ENCODE results near the gene KREMEN1. TPM values are rescaled to one million over a fixed set of nuclear protein-coding genes. Genes with fewer than 3 reads are reported as not detected.

Gene KREMEN1
- total and polyA plus RNA-seq, 2 of the 4 experiments (the other 2 are of a cell fraction) = 2.9 to 4.6 TPM

- Histone ChIP-seq H2AK9ac (replicated peaks; ENCODE audit: low read depth, low read length, poor library complexity) (no peak overlapping the region), H2BK20ac (ENCODE audit: low read depth, low read length) (no peak overlapping the region), H3K79me1 (ENCODE audit: low read depth in 1 of 2, low read length in 2 of 2) (no peaks in the 10 kb centered on the region), H3K4me1 (ENCODE audit: control insufficient read depth, insufficient read depth, low read length) (no peaks in the 10 kb centered on the region), H3K23ac (ENCODE audit: low read depth, low read length) (no peak overlapping the region), H4K91ac (ENCODE audit: insufficient read depth, low read depth, low read length) (no peak overlapping the region), H3K36me3 (ENCODE audit: control insufficient read depth, insufficient read depth, low read length) (no peaks in the 10 kb centered on the region), H2BK5ac (ENCODE audit: low read depth, low read length, poor library complexity, severe bottlenecking) (no peak overlapping the region), H3K4ac (ENCODE audit: low read depth, low read length) (no peak overlapping the region), H3K27ac (ENCODE audit: insufficient read depth, low read length) (no peak overlapping the region), H4K8ac (ENCODE audit: low read depth in 2 of 2, low read length in 2 of 2) (no peak overlapping the region), H2BK15ac (ENCODE audit: low read depth, low read length) (no peak overlapping the region), H3K56ac (ENCODE audit: extremely low read depth, insufficient read depth, low read length) (no peak overlapping the region), H3K4me3 (ENCODE audit: insufficient read depth, low read depth, low read length) (no peak overlapping the region), H3K9me1 (ENCODE audit: insufficient read depth, low read length) (no peaks in the 10 kb centered on the region), H3K27me3 (ENCODE audit: control insufficient read depth, insufficient read depth, low read length) (peaks cover 9% of the 10 kb centered on the region), H3K9me3 (ENCODE audit: control insufficient read depth, insufficient read depth, low read length) (peaks cover 2% of the 10 kb centered on the region; the same call in 1 of the 2 replicates), H3K4me2 (ENCODE audit: low read depth, low read length) (no peak overlapping the region), H3K14ac (replicated peaks; ENCODE audit: low read depth, low read length) (no peak overlapping the region), H2AK5ac (ENCODE audit: low read depth, low read length) (no peak overlapping the region), H4K5ac (ENCODE audit: low read depth, low read length) (no peak overlapping the region), H2AFZ (replicated peaks; ENCODE audit: low read length, poor library complexity) (no peak overlapping the region), H3K9ac (ENCODE audit: low read depth, low read length) (no peak overlapping the region), H4K20me1 (ENCODE audit: insufficient read depth, low read length) (no peaks in the 10 kb centered on the region), H2BK120ac (ENCODE audit: low read depth, low read length) (no peak overlapping the region), H3K18ac (ENCODE audit: low read depth, low read length) (no peak overlapping the region)
- WGBS, 2 experiments (ENCODE audit: extremely low coverage in 2 of 2, insufficient read length in 1 of 2) = 75% methylated on average over 6 of the region's 12 CpGs; no CpG with 5 or more reads in 1 of the 2 experiments
- in situ Hi-C loops (cut with MboI; ENCODE audit: low sequenced_read_pairs) (no loop called here), dilution Hi-C loops (cut with HindIII; ENCODE audit: low sequenced_read_pairs, unreplicated experiment) (no loop called here), intact Hi-C loops (cut with micrococcal nuclease) (no loop called here)
- ATAC-seq (ENCODE audit: low read depth) (no peak; the same call in 1 of the 2 replicates), DNase-seq (no peak)
- TF ChIP-seq BHLHE40 (IDR thresholded peaks at IDR 0.05; ENCODE audit: low read depth, low read length) (no peak), MAZ (IDR thresholded peaks at IDR 0.05; ENCODE audit: borderline replicate concordance, low read depth, low read length) (no peak), RCOR1 (IDR thresholded peaks at IDR 0.05; ENCODE audit: insufficient replicate concordance, low read length) (no peak), MXI1 (IDR thresholded peaks at IDR 0.05; ENCODE audit: borderline replicate concordance, low read depth, low read length) (no peak), MAFK (IDR thresholded peaks at IDR 0.05; ENCODE audit: low read depth, low read length) (no peak)
- TF ChIP-seq, protein P1, sequence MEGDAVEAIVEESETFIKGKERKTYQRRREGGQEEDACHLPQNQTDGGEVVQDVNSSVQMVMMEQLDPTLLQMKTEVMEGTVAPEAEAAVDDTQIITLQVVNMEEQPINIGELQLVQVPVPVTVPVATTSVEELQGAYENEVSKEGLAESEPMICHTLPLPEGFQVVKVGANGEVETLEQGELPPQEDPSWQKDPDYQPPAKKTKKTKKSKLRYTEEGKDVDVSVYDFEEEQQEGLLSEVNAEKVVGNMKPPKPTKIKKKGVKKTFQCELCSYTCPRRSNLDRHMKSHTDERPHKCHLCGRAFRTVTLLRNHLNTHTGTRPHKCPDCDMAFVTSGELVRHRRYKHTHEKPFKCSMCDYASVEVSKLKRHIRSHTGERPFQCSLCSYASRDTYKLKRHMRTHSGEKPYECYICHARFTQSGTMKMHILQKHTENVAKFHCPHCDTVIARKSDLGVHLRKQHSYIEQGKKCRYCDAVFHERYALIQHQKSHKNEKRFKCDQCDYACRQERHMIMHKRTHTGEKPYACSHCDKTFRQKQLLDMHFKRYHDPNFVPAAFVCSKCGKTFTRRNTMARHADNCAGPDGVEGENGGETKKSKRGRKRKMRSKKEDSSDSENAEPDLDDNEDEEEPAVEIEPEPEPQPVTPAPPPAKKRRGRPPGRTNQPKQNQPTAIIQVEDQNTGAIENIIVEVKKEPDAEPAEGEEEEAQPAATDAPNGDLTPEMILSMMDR (conservative IDR thresholded peaks at IDR 0.05; ENCODE audit: low read depth, low read length) = no peak
- BruUV-seq (replicated peaks) = no TSS peak
- CTCF ChIA-PET = no interaction called here
- POLR2A ChIA-PET (ENCODE audit: unreplicated experiment) = no interaction called here
Measured at GRCh38 chr22:29184849-29185490, 112.1 kb downstream of the KREMEN1 start.
